ENCODE results near the gene FCGR2B.

Gene FCGR2B

DNA sequence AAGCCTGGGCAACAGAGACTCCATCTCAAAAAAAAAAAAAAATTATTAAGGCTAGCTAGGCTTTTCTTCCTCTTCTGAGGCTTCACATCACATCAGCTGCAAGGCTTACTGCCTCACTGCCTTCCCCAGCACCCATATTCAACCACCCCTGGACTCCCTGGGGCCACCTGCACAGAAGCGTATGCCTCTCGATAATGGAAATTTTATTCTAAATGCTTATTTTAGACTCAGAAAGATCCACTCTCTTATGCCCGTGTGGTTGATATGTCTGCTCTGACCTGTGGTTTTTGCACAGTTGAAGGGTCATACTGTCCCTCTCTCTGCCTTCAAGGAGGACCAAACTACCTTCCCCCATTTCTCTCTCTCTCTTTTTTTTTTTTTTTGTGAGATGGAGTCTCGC is 42.6 kb downstream of the FCGR2B start:
- TF ChIP-seq, protein P1, sequence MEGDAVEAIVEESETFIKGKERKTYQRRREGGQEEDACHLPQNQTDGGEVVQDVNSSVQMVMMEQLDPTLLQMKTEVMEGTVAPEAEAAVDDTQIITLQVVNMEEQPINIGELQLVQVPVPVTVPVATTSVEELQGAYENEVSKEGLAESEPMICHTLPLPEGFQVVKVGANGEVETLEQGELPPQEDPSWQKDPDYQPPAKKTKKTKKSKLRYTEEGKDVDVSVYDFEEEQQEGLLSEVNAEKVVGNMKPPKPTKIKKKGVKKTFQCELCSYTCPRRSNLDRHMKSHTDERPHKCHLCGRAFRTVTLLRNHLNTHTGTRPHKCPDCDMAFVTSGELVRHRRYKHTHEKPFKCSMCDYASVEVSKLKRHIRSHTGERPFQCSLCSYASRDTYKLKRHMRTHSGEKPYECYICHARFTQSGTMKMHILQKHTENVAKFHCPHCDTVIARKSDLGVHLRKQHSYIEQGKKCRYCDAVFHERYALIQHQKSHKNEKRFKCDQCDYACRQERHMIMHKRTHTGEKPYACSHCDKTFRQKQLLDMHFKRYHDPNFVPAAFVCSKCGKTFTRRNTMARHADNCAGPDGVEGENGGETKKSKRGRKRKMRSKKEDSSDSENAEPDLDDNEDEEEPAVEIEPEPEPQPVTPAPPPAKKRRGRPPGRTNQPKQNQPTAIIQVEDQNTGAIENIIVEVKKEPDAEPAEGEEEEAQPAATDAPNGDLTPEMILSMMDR (IDR thresholded peaks at IDR 0.05; ENCODE audit: extremely low read depth, missing control alignments) = no peak
- DNase-seq (ENCODE audit: low spot score) = peak; percentile 23

DNA sequence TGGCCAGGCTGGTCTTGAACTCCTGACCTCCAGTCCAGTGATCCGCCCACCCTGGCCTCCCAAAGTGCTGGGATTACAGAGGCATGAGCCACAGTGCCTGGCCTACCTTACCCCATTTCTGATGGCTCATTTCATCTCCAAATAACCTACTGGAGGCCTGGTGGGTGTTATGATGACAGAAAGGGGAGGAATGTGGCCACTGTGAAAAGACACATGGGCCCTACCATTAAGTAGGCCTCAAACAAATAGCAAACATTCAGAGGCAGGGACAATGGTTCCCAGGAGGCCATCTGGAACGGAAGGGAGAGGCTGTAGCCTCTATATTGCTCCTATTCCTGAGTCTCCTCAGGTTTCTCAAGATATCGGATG is 43.2 kb downstream of the FCGR2B start:
- TF ChIP-seq, protein P1 (IDR thresholded peaks at IDR 0.05; ENCODE audit: extremely low read depth, missing control alignments) = no peak
- DNase-seq (ENCODE audit: low spot score) = no peak

DNA sequence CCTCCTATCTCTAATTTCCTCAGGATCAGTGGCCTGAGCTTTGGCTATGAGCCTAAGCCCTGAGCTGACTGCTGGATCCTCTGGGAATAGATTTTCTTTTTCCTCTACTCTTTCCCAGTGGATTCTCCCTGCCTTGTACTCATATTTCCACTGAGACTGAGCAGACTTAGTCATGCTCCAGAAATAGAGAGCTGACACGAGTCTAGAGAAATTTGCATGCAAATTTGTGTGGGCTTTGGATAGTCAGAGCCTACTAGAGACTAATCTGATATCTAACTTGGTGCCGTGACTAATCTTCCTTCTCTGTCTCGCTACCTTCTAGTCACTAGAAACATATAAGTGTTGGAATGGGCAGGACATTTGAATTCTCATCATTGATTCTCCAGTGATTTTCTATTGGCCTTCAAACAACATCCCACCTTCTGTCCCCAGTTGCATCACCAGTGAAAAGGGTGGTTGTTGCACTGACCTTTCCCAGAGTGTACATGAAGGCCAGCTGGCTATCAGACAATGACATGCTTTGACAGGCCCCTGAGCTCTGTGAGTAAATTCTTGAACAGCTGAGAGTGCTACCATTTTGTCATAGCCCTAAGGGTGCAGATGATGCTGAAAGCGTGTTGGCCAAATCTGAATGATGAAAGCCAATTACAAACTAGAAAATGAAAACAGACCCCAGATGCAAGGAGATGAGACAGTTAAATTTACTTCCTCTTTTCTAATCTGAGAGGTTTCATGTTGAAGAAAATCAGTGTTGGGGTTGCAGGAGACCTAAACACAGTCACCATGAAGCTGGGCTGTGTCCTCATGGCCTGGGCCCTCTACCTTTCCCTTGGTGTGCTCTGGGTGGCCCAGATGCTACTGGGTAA is 43.8 kb downstream of the FCGR2B start, which contains the start of gene FCRLA:
TSS of gene FCRLA (plus strand) at position 748 of the 866 bp plus-strand sequence. CDS start at position 784, 36 bp downstream.
- peak; percentile 68 for DNase-seq (ENCODE audit: low spot score)
- TF ChIP-seq, protein P1 (IDR thresholded peaks at IDR 0.05; ENCODE audit: extremely low read depth, missing control alignments) = no peak

- TF ChIP-seq, protein P1 (IDR thresholded peaks at IDR 0.05; ENCODE audit: extremely low read depth, missing control alignments) = no peak
- no peak for DNase-seq (ENCODE audit: low spot score)
These were observed 44.6 kb downstream of the FCGR2B start for GRCh38 chr1:161707503-161707902.

DNA sequence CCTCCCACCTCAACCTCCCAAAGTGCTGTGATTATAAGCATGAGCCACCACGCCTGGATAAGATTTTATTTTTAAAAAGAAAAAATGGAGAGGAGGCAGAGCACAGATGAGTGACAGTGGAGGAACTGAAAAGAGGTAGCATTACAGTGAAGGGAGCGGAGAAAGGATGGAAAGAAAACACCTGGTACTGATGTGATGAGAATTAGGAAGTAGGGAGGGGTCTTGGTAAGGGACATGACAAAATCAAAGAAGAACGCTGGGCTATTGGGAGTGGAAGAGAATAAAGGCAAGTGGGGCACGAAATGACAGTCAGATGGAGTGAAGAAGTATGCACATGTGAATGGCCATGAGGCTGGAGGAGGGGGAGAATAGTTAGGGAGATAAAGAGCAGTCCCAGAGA is 46.4 kb downstream of the FCGR2B start:
- TF ChIP-seq, protein P1 (IDR thresholded peaks at IDR 0.05; ENCODE audit: extremely low read depth, missing control alignments) = no peak
- no peak for DNase-seq (ENCODE audit: low spot score)

GRCh38 chr1:161710560-161710959 is 47.6 kb downstream of the FCGR2B start:
- TF ChIP-seq, protein P1 (IDR thresholded peaks at IDR 0.05; ENCODE audit: extremely low read depth, missing control alignments) = no peak

GRCh38 chr1:161718559-161719324 is 55.8 kb downstream of the FCGR2B start:
- DNase-seq (ENCODE audit: low spot score) = no peak
- TF ChIP-seq, protein P1 (IDR thresholded peaks at IDR 0.05; ENCODE audit: extremely low read depth, missing control alignments) = no peak

More at GRCh38 chr1:161710560-161710959, 47.6 kb downstream of the FCGR2B start:
- no peak for DNase-seq (ENCODE audit: low spot score)
